ENCODE data around the gene ZC3H7B. TPM values are rescaled to one million over a fixed set of nuclear protein-coding genes. Genes with fewer than 3 reads are reported as not detected.

Gene ZC3H7B
- total RNA-seq, 1 donor from 2014 or later, result 25.8 TPM

DNA sequence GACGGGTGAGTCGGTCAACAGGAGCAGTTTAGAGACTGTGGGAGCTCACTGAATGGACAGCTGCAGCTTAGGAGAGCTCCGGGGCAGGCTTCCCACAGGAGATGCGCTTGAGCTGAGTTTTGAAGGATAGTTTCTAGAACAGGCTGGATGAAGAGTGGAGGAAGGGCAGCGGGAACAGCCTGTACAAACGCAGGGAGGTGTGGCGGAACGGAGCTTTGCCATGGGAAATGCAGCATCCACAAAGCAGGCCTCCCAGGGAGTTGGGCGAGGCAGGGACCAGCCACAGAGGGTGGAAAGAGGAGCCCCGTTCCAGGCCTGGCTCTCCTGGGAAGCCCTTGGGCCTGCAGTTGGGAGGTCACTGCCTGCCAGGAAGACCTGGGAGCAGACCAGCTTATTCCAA is 53.7 kb downstream of the ZC3H7B start:
- H3K27ac Mint-ChIP-seq, result peak overlapping the region; percentile 77

DNA sequence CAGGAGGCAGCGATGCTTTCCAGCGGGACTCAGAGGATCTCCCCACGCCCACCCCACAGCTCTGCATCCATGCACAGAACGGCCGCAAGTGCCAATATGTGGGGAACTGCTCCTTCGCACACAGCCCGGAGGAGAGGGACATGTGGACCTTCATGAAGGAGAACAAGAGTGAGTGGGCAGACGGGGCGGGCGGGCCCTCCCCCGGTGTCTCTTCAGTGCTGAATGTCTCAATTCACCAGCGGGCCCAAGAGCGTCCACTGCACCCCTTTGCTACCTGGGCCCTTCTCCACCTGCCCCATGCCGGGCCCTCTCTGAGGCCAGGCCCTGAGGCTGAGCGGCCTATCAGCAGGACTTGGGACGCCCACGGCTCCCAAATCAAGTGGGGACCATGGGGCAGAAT is 54.6 kb downstream of the ZC3H7B start:
- Histone ChIP-seq H3K36me3 (no peaks in the 10 kb centered on the region), H4K20me1 (ENCODE audit: low read depth) (peaks cover 4% of the 10 kb centered on the region), H3K4me3 (no peak overlapping the region), H2AFZ (replicated peaks) (no peak overlapping the region), H3K4me2 (no peak overlapping the region), H3F3A (ENCODE audit: low read depth) (peaks cover 1% of the 10 kb centered on the region), H3K9ac (no peak overlapping the region), H3K27me3 (no peaks in the 10 kb centered on the region), H3K9me3 (ENCODE audit: low read depth) (no peaks in the 10 kb centered on the region), H3K79me2 (ENCODE audit: low read depth) (no peaks in the 10 kb centered on the region), H3K4me1 (peaks cover 13% of the 10 kb centered on the region), H3K27ac (no peak overlapping the region)
- H3K9me3 Mint-ChIP-seq, result no peaks in the 10 kb centered on the region
- H3K27ac Mint-ChIP-seq, result no peak overlapping the region
- H3K4me3 Mint-ChIP-seq, result no peak overlapping the region
- peaks cover 9% of the 10 kb centered on the region for H3K36me3 Mint-ChIP-seq
- peaks cover 5% of the 10 kb centered on the region for H3K27me3 Mint-ChIP-seq (ENCODE audit: insufficient read depth, low read depth)
- TF ChIP-seq EZH2phosphoT487 (IDR thresholded peaks at IDR 0.05) (no peak), EZH2 (IDR thresholded peaks at IDR 0.05) (no peak)
- TF ChIP-seq, protein P1, sequence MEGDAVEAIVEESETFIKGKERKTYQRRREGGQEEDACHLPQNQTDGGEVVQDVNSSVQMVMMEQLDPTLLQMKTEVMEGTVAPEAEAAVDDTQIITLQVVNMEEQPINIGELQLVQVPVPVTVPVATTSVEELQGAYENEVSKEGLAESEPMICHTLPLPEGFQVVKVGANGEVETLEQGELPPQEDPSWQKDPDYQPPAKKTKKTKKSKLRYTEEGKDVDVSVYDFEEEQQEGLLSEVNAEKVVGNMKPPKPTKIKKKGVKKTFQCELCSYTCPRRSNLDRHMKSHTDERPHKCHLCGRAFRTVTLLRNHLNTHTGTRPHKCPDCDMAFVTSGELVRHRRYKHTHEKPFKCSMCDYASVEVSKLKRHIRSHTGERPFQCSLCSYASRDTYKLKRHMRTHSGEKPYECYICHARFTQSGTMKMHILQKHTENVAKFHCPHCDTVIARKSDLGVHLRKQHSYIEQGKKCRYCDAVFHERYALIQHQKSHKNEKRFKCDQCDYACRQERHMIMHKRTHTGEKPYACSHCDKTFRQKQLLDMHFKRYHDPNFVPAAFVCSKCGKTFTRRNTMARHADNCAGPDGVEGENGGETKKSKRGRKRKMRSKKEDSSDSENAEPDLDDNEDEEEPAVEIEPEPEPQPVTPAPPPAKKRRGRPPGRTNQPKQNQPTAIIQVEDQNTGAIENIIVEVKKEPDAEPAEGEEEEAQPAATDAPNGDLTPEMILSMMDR (IDR thresholded peaks at IDR 0.05), result no peak
- H3K4me1 Mint-ChIP-seq, result peaks cover 10% of the 10 kb centered on the region
- DNase-seq (ENCODE audit: low spot score), result no peak

More for the DNA sequence above, 53.7 kb downstream of the ZC3H7B start:
- Histone ChIP-seq H3K4me2 (no peak overlapping the region), H3K27ac (no peak overlapping the region), H3K4me3 (no peak overlapping the region), H3K27me3 (no peaks in the 10 kb centered on the region), H3K9me3 (ENCODE audit: low read depth) (no peaks in the 10 kb centered on the region), H3K36me3 (no peaks in the 10 kb centered on the region), H3K9ac (no peak overlapping the region), H4K20me1 (ENCODE audit: low read depth) (peaks cover 2% of the 10 kb centered on the region), H2AFZ (replicated peaks) (no peak overlapping the region), H3K79me2 (ENCODE audit: low read depth) (no peaks in the 10 kb centered on the region), H3F3A (ENCODE audit: low read depth) (no peaks in the 10 kb centered on the region), H3K4me1 (peaks cover 7% of the 10 kb centered on the region)
- peaks cover 16% of the 10 kb centered on the region for H3K36me3 Mint-ChIP-seq
- no peak for DNase-seq (ENCODE audit: low spot score)
- H3K27me3 Mint-ChIP-seq (ENCODE audit: insufficient read depth, low read depth), result peaks cover 4% of the 10 kb centered on the region
- H3K4me3 Mint-ChIP-seq, result peak overlapping the region; percentile 58
- H3K4me1 Mint-ChIP-seq, result peaks cover 9% of the 10 kb centered on the region
- no peaks in the 10 kb centered on the region for H3K9me3 Mint-ChIP-seq
- TF ChIP-seq EZH2phosphoT487 (IDR thresholded peaks at IDR 0.05) (no peak), EZH2 (IDR thresholded peaks at IDR 0.05) (no peak)
- TF ChIP-seq, protein P1 (IDR thresholded peaks at IDR 0.05), result no peak

DNA sequence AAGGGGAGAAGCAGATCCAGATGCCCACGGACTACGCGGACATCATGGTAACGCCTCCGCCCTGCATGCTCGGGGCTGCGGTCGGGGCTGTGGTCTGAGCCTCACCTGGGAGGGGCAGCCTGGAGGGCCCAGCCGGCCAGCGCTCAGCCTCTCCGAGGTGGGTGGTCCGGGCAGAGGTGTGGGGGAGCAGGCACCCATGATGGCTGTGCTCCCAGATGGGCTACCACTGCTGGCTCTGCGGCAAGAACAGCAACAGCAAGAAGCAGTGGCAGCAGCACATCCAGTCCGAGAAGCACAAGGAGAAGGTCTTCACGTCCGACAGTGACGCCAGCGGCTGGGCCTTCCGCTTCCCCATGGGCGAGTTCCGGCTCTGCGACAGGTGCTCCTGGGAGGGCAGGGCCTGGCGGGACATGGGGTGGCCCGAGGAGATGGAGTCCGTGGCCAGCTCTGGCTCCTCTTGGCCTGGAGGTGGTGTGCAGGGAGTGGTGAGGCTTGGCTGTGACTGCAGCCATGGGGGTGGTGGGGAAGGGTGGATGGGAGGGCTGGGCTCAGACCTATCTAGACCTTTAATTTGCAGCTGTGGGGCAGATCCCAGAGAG is 55.2 kb downstream of the ZC3H7B start:
- H3K27ac Mint-ChIP-seq, result no peak overlapping the region
- H4K20me1 ChIP-seq (ENCODE audit: low read depth), result peaks cover 4% of the 10 kb centered on the region
- H3K4me1 ChIP-seq, result peaks cover 13% of the 10 kb centered on the region
- H3K27ac ChIP-seq, result no peak overlapping the region
- no peaks in the 10 kb centered on the region for H3K9me3 ChIP-seq (ENCODE audit: low read depth)
- no peak overlapping the region for H3K9ac ChIP-seq
- peaks cover 5% of the 10 kb centered on the region for H3K27me3 Mint-ChIP-seq (ENCODE audit: insufficient read depth, low read depth)
- peaks cover 9% of the 10 kb centered on the region for H3K36me3 Mint-ChIP-seq
- H3K36me3 ChIP-seq, result no peaks in the 10 kb centered on the region
- H3K79me2 ChIP-seq (ENCODE audit: low read depth), result no peaks in the 10 kb centered on the region
- no peak overlapping the region for H3K4me3 Mint-ChIP-seq
- no peak for DNase-seq (ENCODE audit: low spot score)
- peaks cover 10% of the 10 kb centered on the region for H3K4me1 Mint-ChIP-seq
- no peaks in the 10 kb centered on the region for H3K27me3 ChIP-seq
- TF ChIP-seq EZH2 (IDR thresholded peaks at IDR 0.05) (no peak), EZH2phosphoT487 (IDR thresholded peaks at IDR 0.05) (no peak)
- TF ChIP-seq, protein P1 (IDR thresholded peaks at IDR 0.05), result no peak
- peaks cover 8% of the 10 kb centered on the region for H3F3A ChIP-seq (ENCODE audit: low read depth)
- no peaks in the 10 kb centered on the region for H3K9me3 Mint-ChIP-seq
- no peak overlapping the region for H2AFZ ChIP-seq (replicated peaks)
- H3K4me3 ChIP-seq, result no peak overlapping the region
- H3K4me2 ChIP-seq, result no peak overlapping the region

Data from neural progenitor cell (in vitro differentiated cells).